Cerebellar cortex (tissue), 1 donor: Measurements from ENCODE around the gene GALNT11.

Experiments used
- DNase-seq: peaks from one replicate; pipeline ENCODE4 v3.0.0-alpha.2; 2015; ENCODE audit warnings: low spot score

GALNT11 gene

GRCh38 chr7:152120210-152120609 is 94.7 kb downstream of the GALNT11 start:
- DNase-seq, result no peak

- DNase-seq, result no peak
Observed at GRCh38 chr7:152120776-152121175, 95.3 kb downstream of the GALNT11 start.

- no peak for DNase-seq
Observed at GRCh38 chr7:152121432-152121831, 96.0 kb downstream of the GALNT11 start.

GRCh38 chr7:152122540-152122939 is 97.1 kb downstream of the GALNT11 start:
- no peak for DNase-seq

GRCh38 chr7:152126741-152127140 is 101.3 kb downstream of the GALNT11 start:
- no peak for DNase-seq

GRCh38 chr7:152127229-152127628 is 101.8 kb downstream of the GALNT11 start:
- DNase-seq, result no peak

- no peak for DNase-seq
Observed at GRCh38 chr7:152128252-152128651, 102.8 kb downstream of the GALNT11 start.

- no peak for DNase-seq
Observed at GRCh38 chr7:152128741-152129461, 103.4 kb downstream of the GALNT11 start.

- no peak for DNase-seq
Observed at GRCh38 chr7:152129682-152130081, 104.2 kb downstream of the GALNT11 start.

- DNase-seq, result no peak
Observed at GRCh38 chr7:152130658-152131590, 105.5 kb downstream of the GALNT11 start.

GRCh38 chr7:152131981-152132494 is 106.6 kb downstream of the GALNT11 start:
- DNase-seq, result no peak

GRCh38 chr7:152132812-152133211 is 107.3 kb downstream of the GALNT11 start:
- no peak for DNase-seq

GRCh38 chr7:152133804-152134203 is 108.3 kb downstream of the GALNT11 start:
- no peak for DNase-seq

GRCh38 chr7:152136686-152137085 is 111.2 kb downstream of the GALNT11 start:
- DNase-seq, result no peak

- no peak for DNase-seq
Observed at GRCh38 chr7:152137476-152138025, 112.1 kb downstream of the GALNT11 start.

GRCh38 chr7:152140067-152140466 is 114.6 kb downstream of the GALNT11 start:
- DNase-seq, result no peak

- DNase-seq, result no peak
Observed at GRCh38 chr7:152140560-152140959, 115.1 kb downstream of the GALNT11 start.

GRCh38 chr7:152142976-152143595 is 117.6 kb downstream of the GALNT11 start:
- no peak for DNase-seq

- no peak for DNase-seq
Observed at GRCh38 chr7:152144557-152145245, 119.2 kb downstream of the GALNT11 start.

GRCh38 chr7:152145853-152146466 is 120.5 kb downstream of the GALNT11 start:
- peak; percentile 63 for DNase-seq

- DNase-seq, result no peak
Observed at GRCh38 chr7:152148706-152149105, 123.2 kb downstream of the GALNT11 start.
